ENCODE results near the gene CEPT1.

The CEPT1 gene

GRCh38 chr1:111142356-111142975 lies 2.4 kb downstream of the CEPT1 start:
- H3K36me3 ChIP-seq (ENCODE audit: control insufficient read depth, low read length) = peaks cover 60% of the 10 kb centered on the region
- no peak for TF ChIP-seq EZH2phosphoT487 (IDR thresholded peaks at IDR 0.05; ENCODE audit: borderline replicate concordance, low read length)
- no peak for TF ChIP-seq CTCF (IDR thresholded peaks at IDR 0.05; ENCODE audit: low read depth, low read length, poor library complexity, severe bottlenecking)
- no peaks in the 10 kb centered on the region for H3K9me3 ChIP-seq (ENCODE audit: control insufficient read depth, insufficient read depth, low read length)
- peak overlapping the region; percentile 88 for H3K4me2 ChIP-seq (ENCODE audit: low read length)
- peaks cover 8% of the 10 kb centered on the region; the same call in 1 of the 2 replicates for H4K20me1 ChIP-seq (ENCODE audit: control insufficient read depth, insufficient read depth, low read depth, low read length)
- peak overlapping the region; percentile 97 for H3K4me3 ChIP-seq (ENCODE audit: low read length)
- no peaks in the 10 kb centered on the region for H3F3A ChIP-seq (ENCODE audit: control insufficient read depth, insufficient read depth)
- no peaks in the 10 kb centered on the region for H3K9me2 ChIP-seq (replicated peaks; ENCODE audit: control insufficient read depth, low read length)
- H3K27ac ChIP-seq (ENCODE audit: low read depth, low read length) = no peak overlapping the region
- H3K4me1 ChIP-seq (ENCODE audit: control insufficient read depth, low read length) = peaks cover 35% of the 10 kb centered on the region
- no peaks in the 10 kb centered on the region for H3K27me3 ChIP-seq (ENCODE audit: control insufficient read depth, low read length)
- peaks cover 100% of the 10 kb centered on the region for H3K79me2 ChIP-seq (ENCODE audit: control insufficient read depth, low read length)

GRCh38 chr1:111145542-111145941 lies 5.5 kb downstream of the CEPT1 start:
- no peak overlapping the region for H3K4me3 ChIP-seq (ENCODE audit: low read length)
- H3K9me2 ChIP-seq (replicated peaks; ENCODE audit: control insufficient read depth, low read length) = no peaks in the 10 kb centered on the region
- H3F3A ChIP-seq (ENCODE audit: control insufficient read depth, insufficient read depth) = no peaks in the 10 kb centered on the region
- H3K27ac ChIP-seq (ENCODE audit: low read depth, low read length) = no peak overlapping the region
- peaks cover 8% of the 10 kb centered on the region for H4K20me1 ChIP-seq (ENCODE audit: control insufficient read depth, insufficient read depth, low read depth, low read length)
- peaks cover 22% of the 10 kb centered on the region for H3K4me1 ChIP-seq (ENCODE audit: control insufficient read depth, low read length)
- peaks cover 67% of the 10 kb centered on the region for H3K36me3 ChIP-seq (ENCODE audit: control insufficient read depth, low read length)
- no peaks in the 10 kb centered on the region for H3K9me3 ChIP-seq (ENCODE audit: control insufficient read depth, insufficient read depth, low read length)
- TF ChIP-seq CTCF (IDR thresholded peaks at IDR 0.05; ENCODE audit: low read depth, low read length, poor library complexity, severe bottlenecking) = no peak
- no peak for TF ChIP-seq EZH2phosphoT487 (IDR thresholded peaks at IDR 0.05; ENCODE audit: borderline replicate concordance, low read length)
- no peak overlapping the region for H3K4me2 ChIP-seq (ENCODE audit: low read length)
- peaks cover 100% of the 10 kb centered on the region for H3K79me2 ChIP-seq (ENCODE audit: control insufficient read depth, low read length)
- no peaks in the 10 kb centered on the region for H3K27me3 ChIP-seq (ENCODE audit: control insufficient read depth, low read length)

GRCh38 chr1:111145963-111146768 lies 6.1 kb downstream of the CEPT1 start:
- Histone ChIP-seq H3K36me3 (ENCODE audit: control insufficient read depth, low read length) (peaks cover 72% of the 10 kb centered on the region), H3K4me2 (ENCODE audit: low read length) (no peak overlapping the region)

More at GRCh38 chr1:111145963-111146768, 6.1 kb downstream of the CEPT1 start:
- TF ChIP-seq EZH2phosphoT487 (IDR thresholded peaks at IDR 0.05; ENCODE audit: borderline replicate concordance, low read length) (no peak), CTCF (IDR thresholded peaks at IDR 0.05; ENCODE audit: low read depth, low read length, poor library complexity, severe bottlenecking) (no peak)
- H3K9me2 ChIP-seq (replicated peaks; ENCODE audit: control insufficient read depth, low read length) = no peaks in the 10 kb centered on the region
- H3K4me3 ChIP-seq (ENCODE audit: low read length) = no peak overlapping the region
- H4K20me1 ChIP-seq (ENCODE audit: control insufficient read depth, insufficient read depth, low read depth, low read length) = peaks cover 8% of the 10 kb centered on the region
- H3K4me1 ChIP-seq (ENCODE audit: control insufficient read depth, low read length) = peaks cover 21% of the 10 kb centered on the region
- peaks cover 100% of the 10 kb centered on the region for H3K79me2 ChIP-seq (ENCODE audit: control insufficient read depth, low read length)
- H3F3A ChIP-seq (ENCODE audit: control insufficient read depth, insufficient read depth) = no peaks in the 10 kb centered on the region
- no peaks in the 10 kb centered on the region for H3K27me3 ChIP-seq (ENCODE audit: control insufficient read depth, low read length)
- H3K9me3 ChIP-seq (ENCODE audit: control insufficient read depth, insufficient read depth, low read length) = no peaks in the 10 kb centered on the region
- no peak overlapping the region for H3K27ac ChIP-seq (ENCODE audit: low read depth, low read length)
